Pancreas (tissue), 10 donors: ENCODE results near the gene RNF181. TPM values are rescaled to one million over a fixed set of nuclear protein-coding genes. Genes with fewer than 3 reads are reported as not detected.

Experiments used
- ATAC-seq, 4 donors: fragments of 200-7000 bp; cut with Tn5 transposase; one replicate each; pipeline versions ENCODE4 v1.8.0 to v1.9.1; 2020; ENCODE audit warnings: mild to moderate bottlenecking in 4 of 4, moderate library complexity in 4 of 4
- DNase-seq, 6 donors: peaks; one replicate each; pipeline ENCODE4 v3.0.0-alpha.2; 2020
- FAIRE-seq: peaks from 2 replicates; lab custom pipeline; 2012; peaks lifted over from hg19 to GRCh38; lab: Jason Lieb, UNC
- H3K27ac ChIP-seq, 4 donors: fragments of 200-600 bp; sonication (generic); 1 replicate in 3 of 4; 2 replicates in 1 of 4; pipeline versions ENCODE4 v1.5.0 to v1.8.0; 2020
- H3K27me3 ChIP-seq, 4 donors: fragments of 200-600 bp; one replicate each; pipeline ENCODE4 v1.8.0; 2021
- H3K36me3 ChIP-seq, 3 donors: fragments of 200-600 bp; sonication (generic) in 1 of 3; one replicate each; pipeline versions ENCODE4 v1.5.0 to v1.8.0; 2020 to 2021
- H3K4me1 ChIP-seq, 3 donors: fragments of 200-600 bp; one replicate each; pipeline ENCODE4 v1.8.0; 2021
- H3K4me3 ChIP-seq, 4 donors: fragments of 200-600 bp; sonication (generic) in 2 of 4; one replicate each; pipeline versions ENCODE4 v1.5.0 to v1.8.0; 2020 to 2021
- H3K9me3 ChIP-seq, 4 donors: fragments of 200-600 bp; one replicate each; pipeline ENCODE4 v1.8.0; 2021
- CTCF ChIP-seq, 4 donors: fragments of 200-600 bp; sonication (generic) in 3 of 4; IDR thresholded peaks; one replicate each; pipeline versions ENCODE4 v1.5.0 to v1.8.0; 2021; ENCODE audit warnings: antibody characterized with exemption in 4 of 4
- WGBS, 2 donors: extraction: QIAGEN DNeasy Blood & Tissue Kit; methylation state at CpG; one replicate each; pipeline ENCODE4 v1.1.7; 2013; 5-methylcytosine and 5-hydroxymethylcytosine counted together
- intact Hi-C, 3 donors: fragments of 100-400 bp; cut with DNase I; formaldehyde crosslinking; loops; one replicate each; pipeline versions ENCODE4 v1.11.1 to v1.14.2; 2022
- polyA plus RNA-seq, 2 donors: library from polyadenylated mRNA; stranded (reverse); fragments of 200-250 nt; gene quantifications; one replicate each; pipeline ENCODE4 v1.2.3, GENCODE V29; 2013
- total RNA-seq, 6 donors: library from RNA; stranded (reverse); fragmentation: NEBNext Ultra II Directional in 4 of 6; extraction: Animal tissue kit (Norgen Biotek cat#: 25700) in 4 of 6; gene quantifications; one replicate each; pipeline versions ENCODE4 v1.2.1 to v1.2.4, GENCODE V29; 2021 to 2023
- donor health status: healthy with polysubstance abuse.
- donor health status: DM: no; HTN: no; CAD: no; lungs with moderate emphysema.
- donor health status: DM: no; HTN: no; CAD: no.
- donor health status: control.
- donor health status: control.
- donor health status: Bipolar disorder and iron deficiency.
- donor health status: DM: yes; HTN: yes; CAD: no.
- donor health status: DM: no; HTN: no; CAD: no.
- donor health status: DM: no; HTN: no; CAD: no.
- donor health status: DM: yes; HTN: yes; CAD: no.

RNF181 gene
- total and polyA plus RNA-seq, 8 donors: 53.5 to 104 (median 65.5) TPM

- H3K4me1 ChIP-seq: no peaks in the 10 kb centered on the region
- H3K9me3 ChIP-seq: no peaks in the 10 kb centered on the region
- H3K36me3 ChIP-seq: peaks cover 0 to 77% (median 10%) of the 10 kb centered on the region in 3 donors
- no peak overlapping the region for H3K4me3 ChIP-seq
- 88 to 90% methylated on average over 8 of the region's 8 CpGs for WGBS, 2 donors
- TF ChIP-seq CTCF (IDR thresholded peaks at IDR 0.05): no peak
- intact Hi-C loops: no loop called here
- no peaks in the 10 kb centered on the region for H3K27me3 ChIP-seq
- DNase-seq: peak in 1 of 6 donors; percentile 11
- no peak for ATAC-seq
- no peak for FAIRE-seq
- H3K27ac ChIP-seq: no peak overlapping the region
Observed at GRCh38 chr2:85635011-85635410, 39.5 kb downstream of the RNF181 start.

- Histone ChIP-seq H3K4me3 (no peak overlapping the region), H3K27ac (no peak overlapping the region), H3K36me3 (peaks cover 0 to 80% (median 15%) of the 10 kb centered on the region in 3 donors), H3K27me3 (no peaks in the 10 kb centered on the region), H3K4me1 (no peaks in the 10 kb centered on the region), H3K9me3 (no peaks in the 10 kb centered on the region)
- intact Hi-C loops: no loop called here
- WGBS, 2 donors: 38 to 41% methylated on average over 4 of the region's 4 CpGs
- no peak for TF ChIP-seq CTCF (IDR thresholded peaks at IDR 0.05)
- FAIRE-seq (no peak), ATAC-seq (no peak), DNase-seq (no peak)
Observed at GRCh38 chr2:85635636-85636035, 40.1 kb downstream of the RNF181 start.

GRCh38 chr2:85642725-85643124 lies 47.2 kb downstream of the RNF181 start:
- FAIRE-seq (no peak), ATAC-seq (no peak), DNase-seq (no peak)
- Histone ChIP-seq H3K36me3 (peaks cover 0 to 91% (median 53%) of the 10 kb centered on the region in 3 donors), H3K4me1 (no peaks in the 10 kb centered on the region), H3K9me3 (no peaks in the 10 kb centered on the region), H3K27ac (no peak overlapping the region), H3K27me3 (no peaks in the 10 kb centered on the region), H3K4me3 (no peak overlapping the region)
- intact Hi-C loops: no loop called here
- WGBS, 2 donors: 85 to 90% methylated on average over 3 of the region's 3 CpGs
- TF ChIP-seq CTCF (IDR thresholded peaks at IDR 0.05): no peak

GRCh38 chr2:85644909-85645308 lies 49.4 kb downstream of the RNF181 start:
- no peak for TF ChIP-seq CTCF (IDR thresholded peaks at IDR 0.05)
- Histone ChIP-seq H3K36me3 (peaks cover 0 to 94% (median 64%) of the 10 kb centered on the region in 3 donors), H3K27me3 (no peaks in the 10 kb centered on the region), H3K9me3 (no peaks in the 10 kb centered on the region), H3K4me3 (no peak overlapping the region), H3K27ac (no peak overlapping the region), H3K4me1 (no peaks in the 10 kb centered on the region)
- 95% methylated on average over 8 of the region's 8 CpGs for WGBS, 2 donors
- intact Hi-C loops: no loop called here
- DNase-seq (peak in 1 of 6 donors; percentile 24), FAIRE-seq (no peak), ATAC-seq (no peak)

- intact Hi-C loops: no loop called here
- no peak for TF ChIP-seq CTCF (IDR thresholded peaks at IDR 0.05)
- FAIRE-seq (no peak), DNase-seq (no peak), ATAC-seq (no peak)
- H3K27ac ChIP-seq: no peak overlapping the region
- no peaks in the 10 kb centered on the region for H3K27me3 ChIP-seq
- H3K4me1 ChIP-seq: no peaks in the 10 kb centered on the region
- H3K4me3 ChIP-seq: no peak overlapping the region
- peaks cover 0 to 82% (median 57%) of the 10 kb centered on the region in 3 donors for H3K36me3 ChIP-seq
- WGBS, 2 donors: 87 to 92% methylated on average over 2 of the region's 2 CpGs
- H3K9me3 ChIP-seq: no peaks in the 10 kb centered on the region
Observed at GRCh38 chr2:85646166-85646565, 50.6 kb downstream of the RNF181 start.

Other genes with a start within 250 kb of the RNF181 start
- gene RETSAT, start 241.2 kb upstream of the RNF181 start, total RNA-seq: 10 to 100 TPM; 24.9 to 48.3 (median 35.0) TPM
- 10 to 100 TPM; 20.7 to 22.1 TPM for gene RETSAT, start 241.2 kb upstream of the RNF181 start, polyA plus RNA-seq
- 10 to 100 TPM in 1 of 6 donors, 1 to 10 TPM in 5; 3.9 to 10.5 (median 6.6) TPM for gene ELMOD3, start 241.0 kb upstream of the RNF181 start, total RNA-seq
- 10 to 100 TPM; 21.1 to 22.9 TPM for gene ELMOD3, start 241.0 kb upstream of the RNF181 start, polyA plus RNA-seq
- 100 to 1,000 TPM in 1 of 6 donors, 10 to 100 TPM in 5; 10.9 to 111 (median 29.0) TPM for gene CAPG, start 185.4 kb upstream of the RNF181 start, total RNA-seq
- 10 to 100 TPM; 37.6 to 41.3 TPM for gene CAPG, start 185.4 kb upstream of the RNF181 start, polyA plus RNA-seq
- gene SH2D6, start 177.0 kb upstream of the RNF181 start, total RNA-seq: 1 to 10 TPM in 5 of 6 donors, under 1 TPM in 1; 0.70 to 9.7 (median 2.8) TPM
- 10 to 100 TPM; 21.3 to 28.1 TPM for gene SH2D6, start 177.0 kb upstream of the RNF181 start, polyA plus RNA-seq
- 100 to 1,000 TPM; 127 to 447 (median 246) TPM for gene MAT2A, start 56.6 kb upstream of the RNF181 start, total RNA-seq
- 100 to 1,000 TPM; 141 to 246 TPM for gene MAT2A, start 56.6 kb upstream of the RNF181 start, polyA plus RNA-seq
- 10 to 100 TPM; 21.7 to 43.4 (median 31.0) TPM for gene GGCX, start 34.3 kb upstream of the RNF181 start, total RNA-seq
- gene GGCX, start 34.3 kb upstream of the RNF181 start, polyA plus RNA-seq: 10 to 100 TPM; 15.7 to 16.2 TPM
- gene VAMP8, start 18.2 kb upstream of the RNF181 start, total RNA-seq: 100 to 1,000 TPM in 1 of 6 donors, 10 to 100 TPM in 5; 57.7 to 109 (median 69.7) TPM
- gene VAMP8, start 18.2 kb upstream of the RNF181 start, polyA plus RNA-seq: 100 to 1,000 TPM; 137 to 150 TPM
- gene VAMP5, start 11.3 kb upstream of the RNF181 start, total RNA-seq: 10 to 100 TPM in 3 of 6 donors, 1 to 10 TPM in 3; 8.3 to 14.2 (median 11.1) TPM
- 10 to 100 TPM; 27.7 to 29.5 TPM for gene VAMP5, start 11.3 kb upstream of the RNF181 start, polyA plus RNA-seq
- 10 to 100 TPM; 14.8 to 20.8 (median 17.6) TPM for gene TMEM150A, start 7.0 kb downstream of the RNF181 start, total RNA-seq
- 10 to 100 TPM; 36.8 to 47.6 TPM for gene TMEM150A, start 7.0 kb downstream of the RNF181 start, polyA plus RNA-seq
- 10 to 100 TPM; 12.3 to 27.0 (median 14.0) TPM for gene C2orf68, start 16.3 kb downstream of the RNF181 start, total RNA-seq
- gene C2orf68, start 16.3 kb downstream of the RNF181 start, polyA plus RNA-seq: 10 to 100 TPM; 18.8 to 33.1 TPM
- gene USP39, start 20.4 kb downstream of the RNF181 start, total RNA-seq: 10 to 100 TPM; 14.5 to 22.6 (median 16.5) TPM
- 10 to 100 TPM; 18.7 to 20.4 TPM for gene USP39, start 20.4 kb downstream of the RNF181 start, polyA plus RNA-seq
- gene SFTPB, start 72.5 kb downstream of the RNF181 start, total RNA-seq: 10 to 100 TPM in 1 of 6 donors, under 1 TPM in 1, not detected in 4; 0.14 to 21.6 TPM
- 1 to 10 TPM in 1 of 2 donors, under 1 TPM in 1; 0.95 to 3.1 TPM for gene SFTPB, start 72.5 kb downstream of the RNF181 start, polyA plus RNA-seq
- gene GNLY, start 98.6 kb downstream of the RNF181 start, total RNA-seq: 1 to 10 TPM in 1 of 6 donors, under 1 TPM in 2, not detected in 3; 0.75 to 1.3 (median 0.76) TPM
- gene GNLY, start 98.6 kb downstream of the RNF181 start, polyA plus RNA-seq: 1 to 10 TPM in 1 of 2 donors, under 1 TPM in 1; 0.28 to 1.3 TPM
- 1 to 10 TPM; 1.7 to 4.3 (median 3.0) TPM for gene ATOH8, start 158.2 kb downstream of the RNF181 start, total RNA-seq
- 10 to 100 TPM in 1 of 2 donors, 1 to 10 TPM in 1; 8.9 to 13.9 TPM for gene ATOH8, start 158.2 kb downstream of the RNF181 start, polyA plus RNA-seq